GM12878 (cell line): ENCODE data around the gene BMP2K. TPM values are rescaled to one million over a fixed set of nuclear protein-coding genes. Genes with fewer than 3 reads are reported as not detected.

Experiments
- ATAC-seq: fragments of 200-7000 bp; cut with Tn5 transposase; 3 replicates; pipeline ENCODE4 v1.9.1; 2020; ENCODE audit warnings: mild to moderate bottlenecking, moderate library complexity
- BruUV-seq: library from RNA; stranded (reverse); fragments of 400-500 nt; replicated peaks from 2 replicates; lab custom pipeline; 2021; lab: Mats Ljungman, UMichigan
- CTCF ChIA-PET: fragments of 300-600 bp; sonication (Branson Sonifier 250); formaldehyde crosslinking; extraction: SDS; loops from one replicate; lab custom pipeline; 2021; ENCODE audit warnings: inconsistent platforms; lab: Yijun Ruan, JAX
- POLR2A ChIA-PET: fragments of 350-600 bp; formaldehyde crosslinking; extraction: SDS; loops from one replicate; lab custom pipeline; 2021; ENCODE audit warnings: inconsistent platforms; lab: Charles Lee
- RAD21 ChIA-PET: fragments of 300-600 bp; sonication (Branson Sonifier 250); formaldehyde crosslinking; loops from one replicate; lab custom pipeline; 2023; ENCODE audit warnings: antibody characterized with exemption; ENCODE audit not compliant: unreplicated experiment; lab: Charles Lee
- SMC1A ChIA-PET: fragments of 300-600 bp; sonication (Branson Sonifier 250); formaldehyde crosslinking; loops from one replicate; lab custom pipeline; 2023; ENCODE audit not compliant: unreplicated experiment, uncharacterized antibody; lab: Charles Lee
- DNase-seq: peaks from one replicate; pipeline ENCODE4 v3.0.0-alpha.2; 2011; ENCODE audit warnings: low read depth, low spot score
- FAIRE-seq: peaks from 3 replicates; lab custom pipeline; 2011; peaks lifted over from hg19 to GRCh38; lab: Jason Lieb, UNC
- H2AFZ ChIP-seq: 2 replicates; pipeline ENCODE4 v1.6.0; 2011; ENCODE audit warnings: low read depth, low read length, control low read depth; ENCODE audit not compliant: control insufficient read depth
- H3K27ac ChIP-seq: 2 replicates; pipeline ENCODE4 v1.5.1; 2011; ENCODE audit warnings: control low read depth; ENCODE audit not compliant: control insufficient read depth, insufficient read depth
- H3K27me3 ChIP-seq, 2 experiments: replicated peaks in 1 of 2; 2 replicates each; pipeline versions ENCODE4 v1.6.0 to v1.6.1; 2011; ENCODE audit warnings: low read length in 1 of 2; ENCODE audit not compliant: control insufficient read depth in 2 of 2, insufficient read depth in 2 of 2
- H3K36me3 ChIP-seq, 2 experiments: 2 replicates each; pipeline ENCODE4 v1.5.1; 2011; ENCODE audit warnings: low read length in 1 of 2; ENCODE audit not compliant: control insufficient read depth in 2 of 2, insufficient read depth in 2 of 2
- H3K4me1 ChIP-seq: 2 replicates; pipeline ENCODE4 v1.6.1; 2011; ENCODE audit warnings: mild to moderate bottlenecking, low read length, moderate library complexity, mixed read lengths; ENCODE audit not compliant: control insufficient read depth, insufficient read depth
- H3K4me2 ChIP-seq: 2 replicates; pipeline ENCODE4 v1.6.0; 2011; ENCODE audit warnings: control low read depth; ENCODE audit not compliant: control insufficient read depth, insufficient read depth
- H3K4me3 ChIP-seq: fragments of 200-600 bp; sonication (generic); 2 replicates; pipeline ENCODE4 v1.5.1; 2016
- H3K79me2 ChIP-seq: 2 replicates; pipeline ENCODE4 v1.6.0; 2011; ENCODE audit warnings: low read length; ENCODE audit not compliant: control insufficient read depth, insufficient read depth
- H3K9ac ChIP-seq: 2 replicates; pipeline ENCODE4 v1.8.0; 2011; ENCODE audit warnings: low read length, control low read depth, mixed read lengths; ENCODE audit not compliant: control insufficient read depth, insufficient read depth
- H3K9me3 ChIP-seq: replicated peaks from 3 replicates; pipeline ENCODE4 v1.5.1; 2011; ENCODE audit warnings: mild to moderate bottlenecking, low read length; ENCODE audit not compliant: control insufficient read depth, insufficient read depth
- H4K20me1 ChIP-seq: 2 replicates; pipeline ENCODE4 v1.6.0; 2011; ENCODE audit not compliant: control insufficient read depth, insufficient read depth
- BCL11A ChIP-seq: IDR thresholded peaks from 2 replicates; pipeline ENCODE4 v1.6.1; 2011; ENCODE audit warnings: low read depth, low read length
- CTCF ChIP-seq, 3 experiments: IDR thresholded peaks in 2 of 3; conservative IDR thresholded peaks in 1 of 3; 2 replicates each; pipeline ENCODE4 v1.5.1; 2011; ENCODE audit warnings: low read depth in 3 of 3, low read length in 3 of 3, mild to moderate bottlenecking in 3 of 3, control low read depth in 2 of 3, moderate library complexity in 2 of 3, inconsistent platforms in 1 of 3, mixed read lengths in 1 of 3; ENCODE audit not compliant: control insufficient read depth in 2 of 3, insufficient read depth in 1 of 3; ENCODE audit errors: extremely low read depth in 1 of 3
- CUX1 ChIP-seq: IDR thresholded peaks from 2 replicates; pipeline ENCODE4 v1.6.1; 2012; ENCODE audit warnings: improper control_type of control experiment, low read depth, low read length; ENCODE audit not compliant: insufficient replicate concordance
- GATAD2B ChIP-seq: fragments of 450-650 bp; conservative IDR thresholded peaks from 2 replicates; pipeline ENCODE4 v1.6.1; 2017; ENCODE audit warnings: low read depth, mild to moderate bottlenecking, moderate library complexity
- KDM1A ChIP-seq: fragments of 200-600 bp; sonication (generic); IDR thresholded peaks from 2 replicates; pipeline ENCODE4 v1.6.1; 2016; ENCODE audit warnings: borderline replicate concordance
- KLF5 ChIP-seq: fragments of 450-650 bp; IDR thresholded peaks from 2 replicates; pipeline ENCODE4 v1.6.1; 2014; ENCODE audit warnings: mild to moderate bottlenecking; ENCODE audit not compliant: partially characterized antibody
- NKRF ChIP-seq: fragments of 450-650 bp; conservative IDR thresholded peaks from 2 replicates; pipeline ENCODE4 v1.6.1; 2017; ENCODE audit warnings: mild to moderate bottlenecking, moderate library complexity
- SRF ChIP-seq, 2 experiments: IDR thresholded peaks; 2 replicates each; pipeline ENCODE4 v1.6.1; 2011; ENCODE audit warnings: low read depth in 2 of 2, low read length in 2 of 2, mild to moderate bottlenecking in 1 of 2, moderate library complexity in 1 of 2
- ZBTB33 ChIP-seq: fragments of 450-650 bp; IDR thresholded peaks from 2 replicates; pipeline ENCODE4 v1.6.1; 2017; ENCODE audit warnings: mild to moderate bottlenecking
- ZNF384 ChIP-seq: IDR thresholded peaks from 2 replicates; pipeline ENCODE4 v1.6.1; 2012; ENCODE audit warnings: low read depth, mild to moderate bottlenecking, low read length, improper control_type of control experiment, borderline replicate concordance
- WGBS: methylation state at CpG from one replicate; pipeline ENCODE4 v1.1.6; 2016; ENCODE audit warnings: low lambda C conversion rate; ENCODE audit not compliant: insufficient replicate concordance, insufficient coverage; ENCODE audit errors: missing lambda C conversion rate; 5-methylcytosine and 5-hydroxymethylcytosine counted together
- in situ Hi-C: fragments of 300-500 bp; cut with MboI; formaldehyde crosslinking; loops from 9 replicates; pipeline ENCODE4 v1.14.3; 2018; ENCODE audit warnings: mixed read lengths
- intact Hi-C: fragments of 100-400 bp; cut with micrococcal nuclease; formaldehyde crosslinking; loops from one replicate; pipeline ENCODE4 v1.14.2; 2022; ENCODE audit not compliant: unreplicated experiment
- polyA plus RNA-seq, 11 experiments: library from polyadenylated mRNA; depleted of rRNA in 4 of 11; unstranded in 6 of 11; stranded (reverse) in 5 of 11; fragments of >200 nt; fragmentation: Nextera tagmentation in 4 of 11; fragmentation: Illumina TruSeq in 1 of 11; extraction: Ambion mirVana in 4 of 11; extraction: Trizol in 1 of 11; gene quantifications; 1 replicate in 1 of 11; 2 replicates in 10 of 11; pipeline versions ENCODE4 v1.2.1 to v1.2.3, GENCODE V29; 2011 to 2016; ENCODE audit warnings: inconsistent platforms in 2 of 11, missing spikeins in 2 of 11, low read depth in 1 of 11
- total RNA-seq, 4 experiments: library from RNA; depleted of rRNA in 3 of 4; stranded (reverse); fragments of >200 nt in 3 of 4; fragmentation: Illumina TruSeq in 1 of 4; extraction: Trizol in 1 of 4; gene quantifications; 2 replicates each; pipeline versions ENCODE4 v1.2.1 to v1.2.3, GENCODE V29; 2013 to 2021

Gene BMP2K
- total and polyA plus RNA-seq, 10 of the 15 experiments (the other 5 are each of a cell fraction or from before 2014, with no cell fraction given) = 3.3 to 84.6 (median 24.8) TPM

GRCh38 chr4:78768452-78769180 lies 7.5 kb upstream of the BMP2K start:
- peaks cover 31% of the 10 kb centered on the region for H3K4me1 ChIP-seq
- intact Hi-C loops = no loop called here
- H3K79me2 ChIP-seq = no peaks in the 10 kb centered on the region
- FAIRE-seq = no peak
- ChIA-PET CTCF (interaction anchor here (0.6 to 2.0 kb wide), 4 partner anchors 21 to 96 kb away, joined by 3 to 8 read pairs (median 3); no protein-coding TSS in a partner anchor), SMC1A (interaction anchor here (1.2 to 5.9 kb wide), 8 partner anchors 9 to 154 kb away, joined by 3 to 28 read pairs (median 17); no protein-coding TSS in a partner anchor), RAD21 (interaction anchor here (0.7 to 4.3 kb wide), 6 partner anchors 10 to 709 kb away, joined by 3 to 25 read pairs (median 9); no protein-coding TSS in a partner anchor), POLR2A (interaction anchor here (0.6 to 2.4 kb wide), 7 partner anchors 10 to 1568 kb away, joined by 3 to 7 read pairs (median 5); no protein-coding TSS in a partner anchor)
- in situ Hi-C loops = loop anchor here (25.0 kb wide), 1 partner anchor 1294 kb away; the partner anchor contains the start of gene ANTXR2
- H2AFZ ChIP-seq = no peak overlapping the region
- ATAC-seq = no peak
- WGBS = 78% methylated on average over 12 of the region's 12 CpGs
- no peaks in the 10 kb centered on the region for H4K20me1 ChIP-seq
- H3K27me3 ChIP-seq = no peaks in the 10 kb centered on the region
- H3K36me3 ChIP-seq = no peaks in the 10 kb centered on the region
- no peak overlapping the region for H3K9ac ChIP-seq
- no peak overlapping the region for H3K4me2 ChIP-seq
- no peaks in the 10 kb centered on the region for H3K9me3 ChIP-seq
- BruUV-seq = no TSS peak
- DNase-seq = no peak
- H3K4me3 ChIP-seq = no peak overlapping the region
- H3K27ac ChIP-seq = no peak overlapping the region
- TF ChIP-seq BCL11A (no peak), CUX1 (no peak), ZBTB33 (no peak), KLF5 (no peak), NKRF (no peak), ZNF384 (no peak), SRF (IDR thresholded peaks at IDR 0.05; ENCODE audit: low read depth in 2 of 2, low read length in 2 of 2) (no peak), GATAD2B (no peak), KDM1A (no peak), CTCF (IDR thresholded peaks at IDR 0.05 in 2 of 3, conservative IDR thresholded peaks at IDR 0.05 in 1 of 3; ENCODE audit: control insufficient read depth in 2 of 3, extremely low read depth in 1 of 3, insufficient read depth in 1 of 3, low read depth in 3 of 3, low read length in 3 of 3) (no peak)
